ENCODE data around the gene MZT2B.
"Not testable (repeated sequence)": the region's sequence is repeated elsewhere in the genome, so short reads cannot be mapped to it uniquely, and the experiment has no call there.

MZT2B gene

GRCh38 chr2:130152816-130153595 is 29.1 kb upstream of the MZT2B start:
- no peak for DNase-seq

- DNase-seq: not testable (repeated sequence)
Measured at GRCh38 chr2:130153721-130154422, 28.2 kb upstream of the MZT2B start.

DNA sequence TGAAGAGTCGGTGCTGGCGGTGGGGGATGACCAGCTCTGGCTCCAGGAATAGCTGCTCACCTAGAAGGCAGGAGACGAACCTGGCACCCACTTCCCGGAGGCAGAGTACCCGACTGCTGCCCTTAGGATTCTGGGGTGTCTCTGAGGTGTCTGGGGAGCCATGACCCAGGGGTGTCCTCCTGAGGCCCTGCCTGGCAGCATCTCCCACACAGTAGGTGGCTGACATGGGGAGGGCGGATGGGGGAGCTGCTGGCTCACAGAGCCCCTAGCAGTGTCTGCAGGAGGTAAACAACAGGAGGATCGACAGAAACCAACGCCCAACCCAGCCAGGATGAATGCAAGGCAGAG is 27.7 kb upstream of the MZT2B start:
- not testable (repeated sequence) for DNase-seq

DNA sequence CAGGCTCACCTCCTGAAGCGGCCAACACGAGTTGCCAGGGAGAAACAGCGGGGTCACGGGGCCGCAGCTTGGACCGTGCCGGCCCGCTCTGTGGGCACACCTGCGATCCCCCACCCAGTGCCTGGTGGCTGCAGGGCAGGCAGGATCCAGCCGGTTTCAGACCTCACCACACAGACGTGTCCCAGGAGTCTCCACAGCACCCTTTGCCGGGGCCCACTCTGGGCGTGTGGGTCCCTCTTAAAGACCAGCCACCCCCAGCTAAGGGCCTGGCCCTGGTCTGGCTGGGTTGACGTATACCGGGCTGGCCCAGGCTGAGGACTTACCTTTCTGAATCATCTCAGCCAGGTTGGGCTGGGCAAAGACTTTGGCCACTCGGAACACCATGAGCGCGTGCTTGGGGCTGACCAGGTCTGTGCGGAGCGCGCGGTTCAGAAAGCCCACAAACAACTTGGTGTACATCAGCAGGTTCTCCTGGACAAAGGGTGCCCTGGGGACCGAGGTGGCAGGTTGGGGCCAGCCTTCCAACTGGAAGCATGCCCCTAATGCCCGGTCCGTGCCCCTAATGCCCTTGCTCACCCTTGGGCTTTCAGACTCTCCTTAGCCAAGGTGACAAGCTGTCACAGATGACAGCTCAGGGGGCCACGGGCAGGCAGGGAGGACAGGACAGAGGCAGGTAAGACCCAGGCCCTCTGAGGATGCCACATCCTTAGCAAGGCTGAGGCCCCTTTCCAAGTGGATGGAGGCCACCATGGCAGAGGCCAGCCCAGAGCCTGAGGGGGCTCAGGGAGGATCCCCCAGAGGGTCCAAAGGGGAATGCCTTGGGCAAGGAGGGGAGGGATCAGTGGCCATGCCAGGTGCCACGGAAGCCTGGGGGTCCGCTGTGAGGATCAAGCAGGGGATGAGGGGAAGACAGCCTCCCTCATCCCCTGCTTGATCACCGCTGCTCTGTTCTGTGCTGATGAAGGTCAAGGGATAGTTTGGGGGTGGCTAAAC is 27.0 kb upstream of the MZT2B start:
- DNase-seq: no peak

GRCh38 chr2:130155956-130156623 is 26.0 kb upstream of the MZT2B start:
- DNase-seq: peak; percentile 71

- DNase-seq: no peak
Measured at GRCh38 chr2:130156624-130157004, 25.4 kb upstream of the MZT2B start.

GRCh38 chr2:130157354-130157753 is 24.7 kb upstream of the MZT2B start:
- DNase-seq: not testable (repeated sequence)

GRCh38 chr2:130157825-130158514 is 24.1 kb upstream of the MZT2B start:
- DNase-seq: not testable (repeated sequence)

DNA sequence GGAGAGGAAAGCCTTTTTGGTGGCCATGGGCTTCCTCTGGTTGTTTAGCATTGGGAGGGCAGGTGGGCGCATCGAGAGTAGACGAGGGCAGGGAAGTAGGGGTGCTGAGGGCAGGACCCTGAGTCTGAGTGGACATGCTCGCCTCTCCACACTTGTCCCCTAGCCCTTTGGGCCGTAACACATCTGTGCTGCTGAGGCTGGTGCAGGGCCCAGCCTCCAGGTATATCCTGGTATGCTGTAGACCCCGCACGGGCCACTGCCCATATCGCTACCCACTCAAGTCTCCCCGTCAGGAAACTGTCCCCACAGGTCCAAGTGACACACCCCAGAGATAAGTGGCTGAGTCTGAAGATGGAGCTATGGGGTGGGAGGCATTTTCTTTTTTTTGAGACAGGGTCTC is 23.4 kb upstream of the MZT2B start:
- no peak for DNase-seq

DNA sequence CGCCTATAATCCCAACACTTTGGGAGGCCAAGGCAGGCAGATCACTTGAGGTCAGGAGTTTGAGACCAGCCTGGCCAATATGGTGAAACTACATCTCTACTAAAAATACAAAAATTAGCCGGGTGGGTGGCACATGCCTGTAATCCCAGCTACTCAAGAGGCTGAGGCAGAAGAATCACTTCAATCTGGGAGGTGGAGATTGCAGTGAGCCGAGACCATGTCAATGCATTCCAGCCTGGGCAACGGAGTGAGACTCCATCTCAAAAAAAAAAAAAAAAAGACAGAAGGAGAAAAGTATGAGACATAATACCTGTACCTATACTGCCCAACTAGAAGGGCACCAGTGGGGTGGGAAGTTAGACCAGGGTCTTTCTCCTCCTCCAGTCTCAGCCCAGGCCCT is 22.7 kb upstream of the MZT2B start:
- not testable (repeated sequence) for DNase-seq

DNA sequence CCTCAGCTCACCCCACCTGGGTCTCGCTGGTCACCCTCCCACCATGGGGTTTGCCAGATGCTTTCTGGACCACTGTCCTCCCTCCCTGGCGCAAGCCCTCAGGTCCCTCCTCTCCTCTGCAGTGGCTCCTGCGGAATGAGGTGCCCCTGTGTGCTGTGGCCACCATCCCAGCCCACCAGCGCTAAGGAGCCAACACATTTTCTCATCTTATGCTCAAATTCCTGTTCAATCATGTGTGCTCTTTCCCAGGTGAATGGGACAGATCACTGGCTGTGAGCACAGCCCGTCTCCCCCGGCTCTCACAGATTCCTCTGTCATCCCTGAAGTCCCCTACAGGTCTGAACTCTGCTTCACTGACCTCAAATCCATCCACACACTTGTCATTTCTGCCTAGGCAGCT is 21.9 kb upstream of the MZT2B start:
- no peak for DNase-seq

- not testable (repeated sequence) for DNase-seq
Measured at GRCh38 chr2:130160838-130161705, 21.0 kb upstream of the MZT2B start.

DNA sequence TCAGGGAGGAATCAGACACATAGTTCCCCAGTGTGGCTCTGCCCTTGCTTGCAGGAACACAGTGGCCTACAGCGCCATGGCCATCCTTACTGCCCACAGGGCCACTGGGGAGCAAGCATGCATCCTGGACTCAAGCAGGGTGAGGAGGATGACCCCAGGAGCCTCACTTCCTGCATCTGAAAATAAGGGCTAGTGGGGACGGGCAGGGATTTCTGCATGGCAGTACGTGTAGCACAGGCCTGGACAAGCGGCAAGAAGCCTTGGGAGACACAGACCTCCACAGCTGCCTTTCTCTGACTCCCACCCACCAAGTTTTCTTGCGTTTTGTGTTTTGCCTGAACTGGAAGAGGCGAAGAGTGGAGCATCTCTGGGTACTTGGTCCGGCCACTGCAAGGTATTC is 19.6 kb upstream of the MZT2B start:
- DNase-seq: not testable (repeated sequence)

DNA sequence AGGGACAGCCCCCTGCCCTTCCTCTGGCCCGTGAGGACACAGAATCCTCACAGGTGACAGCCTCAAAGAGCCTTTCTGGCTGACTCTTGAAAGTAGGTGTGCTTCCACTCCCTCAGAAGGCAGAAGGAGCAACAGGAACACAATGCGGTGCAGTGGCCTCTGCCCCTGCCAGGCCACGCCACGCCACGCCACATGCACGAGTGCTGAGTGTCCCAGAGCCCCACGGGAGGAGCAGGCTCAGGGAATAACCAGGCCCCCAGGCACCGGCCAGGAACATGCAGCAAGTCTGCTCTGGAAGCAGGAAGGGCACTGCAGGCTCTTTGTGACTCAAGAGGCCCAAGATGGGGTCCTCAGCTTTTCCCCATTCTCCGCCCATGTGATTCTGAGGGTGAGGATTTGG is 19.1 kb upstream of the MZT2B start:
- no peak for DNase-seq

DNA sequence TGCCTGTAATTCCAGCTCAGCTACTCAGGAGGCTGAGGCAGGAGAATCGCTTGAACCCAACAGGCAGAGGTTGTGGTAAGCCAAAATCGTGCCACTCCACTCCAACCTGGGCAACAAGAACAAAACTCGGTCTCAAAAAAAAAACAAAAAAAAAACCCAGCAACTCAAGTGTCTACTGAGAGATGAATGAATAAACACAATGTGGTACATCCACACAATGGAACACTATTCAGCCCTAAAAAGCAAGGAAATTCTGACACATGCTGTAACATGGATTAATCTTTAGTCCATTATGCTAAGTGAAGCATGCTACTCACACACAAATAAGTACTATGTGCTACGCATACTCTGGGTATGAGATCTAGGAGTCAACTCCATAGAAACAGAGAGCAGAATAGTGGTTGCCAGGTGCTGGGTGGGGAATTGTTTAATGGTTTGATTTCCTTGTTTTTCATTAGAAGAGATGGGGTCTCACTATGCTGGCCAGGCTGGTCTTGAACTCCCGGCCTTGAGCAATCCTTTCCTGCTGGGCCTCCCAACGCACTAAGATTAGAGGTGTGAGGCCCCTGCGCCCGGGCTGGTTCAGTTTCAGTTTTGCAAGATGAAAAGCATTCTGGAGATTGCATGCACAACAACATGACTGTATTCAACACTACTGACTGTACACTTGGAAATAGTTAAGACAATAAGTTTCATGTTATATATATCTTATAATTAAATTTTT is 16.6 kb upstream of the MZT2B start:
- DNase-seq: no peak

DNA sequence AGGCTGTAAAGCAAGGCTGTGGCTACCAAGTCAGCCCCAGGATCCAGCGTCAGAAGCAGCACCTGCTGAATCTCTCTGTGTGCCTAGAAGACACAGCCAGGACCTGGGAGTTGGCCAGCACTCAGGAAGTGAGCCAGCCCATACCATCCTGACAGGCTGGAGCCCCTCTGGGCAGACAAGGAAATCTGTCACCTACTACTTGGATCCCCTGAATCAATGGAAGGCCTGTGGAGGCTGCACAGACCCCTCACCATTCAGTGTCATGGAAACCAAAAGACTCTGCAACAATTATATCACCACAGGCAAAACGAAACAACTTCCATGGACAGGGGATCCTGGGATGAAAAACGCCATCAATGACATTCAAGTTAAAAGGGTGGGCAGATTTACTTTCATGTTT is 15.5 kb upstream of the MZT2B start:
- DNase-seq: not testable (repeated sequence)

- DNase-seq: not testable (repeated sequence)
Measured at GRCh38 chr2:130169163-130169562, 12.9 kb upstream of the MZT2B start.

DNA sequence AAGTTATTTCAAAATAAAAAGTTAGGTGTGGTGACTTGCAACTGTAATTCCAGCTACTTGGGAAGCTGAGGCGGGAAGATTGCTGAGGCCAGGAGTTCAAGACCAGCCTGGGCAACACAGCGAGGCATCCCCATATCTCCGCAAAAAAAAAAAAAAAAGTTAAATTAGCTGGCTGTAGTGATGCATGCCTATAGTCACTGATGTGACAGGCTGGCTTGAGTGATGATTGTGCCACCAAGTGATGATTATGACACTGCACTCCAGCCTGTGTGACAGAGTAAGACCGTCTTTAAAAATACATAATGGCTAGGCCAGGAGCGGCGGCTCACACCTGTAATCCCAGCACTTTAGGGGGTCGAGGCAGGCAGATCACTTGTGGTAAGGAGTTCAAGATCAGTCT is 12.2 kb upstream of the MZT2B start:
- no peak for DNase-seq

DNA sequence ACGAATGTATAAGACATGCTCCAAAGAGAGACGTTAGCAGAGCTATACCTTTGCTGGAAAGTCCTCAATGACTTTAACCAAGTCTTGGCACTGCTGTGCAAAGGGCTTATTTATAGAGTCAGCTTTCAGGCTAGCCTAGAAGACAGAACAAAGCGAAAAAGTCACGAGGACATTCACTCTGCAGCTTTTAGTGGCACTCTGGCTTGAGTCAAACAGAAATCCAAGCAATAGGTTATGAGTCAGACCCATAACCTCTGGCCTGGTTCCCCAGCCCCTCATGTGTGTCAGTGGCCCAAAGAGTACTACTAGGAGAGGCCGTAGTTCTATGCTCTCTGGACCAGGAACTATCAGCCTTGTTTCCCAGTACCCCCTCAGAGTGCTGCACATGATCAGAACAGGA is 7.2 kb upstream of the MZT2B start:
- DNase-seq: not testable (repeated sequence)

Measured in NCI-H1694 (cell line).